B cell (primary cell): ENCODE measurements around the gene POU3F3. TPM values are rescaled to one million over a fixed set of nuclear protein-coding genes. Genes with fewer than 3 reads are reported as not detected.
A peak's percentile ranks its signal among the peaks of the same experiment; 100 is the strongest.

ENCODE experiments used
- ATAC-seq: fragments of 200-7000 bp; cut with Tn5 transposase; one replicate; pipeline ENCODE4 v1.10.0; 2021; ENCODE audit warnings: low read depth, mild to moderate bottlenecking, moderate number of reproducible peaks, moderate library complexity
- CTCF ChIA-PET: fragments of 350-600 bp; sonication (Branson Sonifier 250); formaldehyde crosslinking; loops from one replicate; lab custom pipeline; 2021; ENCODE audit warnings: antibody characterized with exemption, inconsistent platforms; lab: Charles Lee
- POLR2A ChIA-PET: fragments of 350-600 bp; sonication (Branson Sonifier 250); formaldehyde crosslinking; loops from one replicate; lab custom pipeline; 2021; ENCODE audit warnings: antibody characterized with exemption; lab: Charles Lee
- DNase-seq: peaks from one replicate; pipeline ENCODE4 v3.0.0; 2013
- H2AFZ ChIP-seq: 2 replicates; pipeline ENCODE4 v1.6.1; 2012; ENCODE audit warnings: mild to moderate bottlenecking, low read depth, low read length; ENCODE audit not compliant: insufficient read depth, poor library complexity, severe bottlenecking
- H3K27ac ChIP-seq, 2 donors: 1 replicate in 1 of 2; 2 replicates in 1 of 2; pipeline ENCODE4 v1.5.1; 2012 to 2013; ENCODE audit warnings: low read length in 2 of 2, mild to moderate bottlenecking in 2 of 2, moderate library complexity in 1 of 2
- H3K27me3 ChIP-seq, 4 experiments: fragments of 200-600 bp in 1 of 4; sonication (generic) in 1 of 4; replicated peaks in 1 of 4; 1 replicate in 2 of 4; 2 replicates in 2 of 4; pipeline versions ENCODE4 v1.6.1 to v1.7.0; 2013 to 2016; ENCODE audit warnings: low read length in 3 of 4, mild to moderate bottlenecking in 2 of 4, mixed read lengths in 1 of 4, moderate library complexity in 1 of 4; ENCODE audit not compliant: insufficient read depth in 4 of 4, control insufficient read depth in 3 of 4; ENCODE audit errors: control extremely low read depth in 1 of 4
- H3K36me3 ChIP-seq, 2 experiments: replicated peaks in 1 of 2; 1 replicate in 1 of 2; 2 replicates in 1 of 2; pipeline versions ENCODE4 v1.6.1 to v1.7.1; 2013; ENCODE audit warnings: low read length in 1 of 2; ENCODE audit not compliant: insufficient read depth in 2 of 2, control insufficient read depth in 1 of 2; ENCODE audit errors: control extremely low read depth in 1 of 2, extremely low read depth in 1 of 2
- H3K4me1 ChIP-seq, 2 donors: fragments of 200-600 bp in 1 of 2; sonication (generic) in 1 of 2; 1 replicate in 1 of 2; 2 replicates in 1 of 2; pipeline versions ENCODE4 v1.5.1 to v1.6.1; 2013 to 2017; ENCODE audit warnings: low read length in 2 of 2; ENCODE audit not compliant: control insufficient read depth in 2 of 2, insufficient read depth in 2 of 2
- H3K4me2 ChIP-seq: replicated peaks from 2 replicates; pipeline ENCODE3; 2012; ENCODE audit warnings: mild to moderate bottlenecking, low read depth, low read length; ENCODE audit not compliant: poor library complexity, severe bottlenecking
- H3K4me3 ChIP-seq, 5 experiments: fragments of 200-600 bp in 1 of 5; sonication (generic) in 1 of 5; 1 replicate in 3 of 5; 2 replicates in 2 of 5; pipeline versions ENCODE4 v1.5.1 to v1.7.0; 2011 to 2016; ENCODE audit warnings: low read length in 4 of 5, mild to moderate bottlenecking in 4 of 5, low read depth in 2 of 5, control low read depth in 1 of 5, moderate library complexity in 1 of 5; ENCODE audit not compliant: insufficient read depth in 1 of 5; ENCODE audit errors: control extremely low read depth in 1 of 5, extremely low read depth in 1 of 5
- H3K79me2 ChIP-seq: fragments of 200-600 bp; sonication (generic); one replicate; pipeline ENCODE4 v1.6.0; 2016; ENCODE audit warnings: low read length; ENCODE audit not compliant: control insufficient read depth, insufficient read depth
- H3K9ac ChIP-seq: fragments of 200-600 bp; sonication (generic); 2 replicates; pipeline ENCODE4 v1.6.1; 2017; ENCODE audit warnings: mild to moderate bottlenecking, low read length, moderate library complexity
- H3K9me3 ChIP-seq, 3 donors: one replicate each; pipeline versions ENCODE4 v1.6.1 to v1.7.1; 2013; ENCODE audit warnings: low read length in 2 of 3; ENCODE audit not compliant: control insufficient read depth in 2 of 3, insufficient read depth in 1 of 3; ENCODE audit errors: control extremely low read depth in 1 of 3
- H4K20me1 ChIP-seq: 2 replicates; pipeline ENCODE4 v1.6.0; 2012; ENCODE audit warnings: mild to moderate bottlenecking, low read length; ENCODE audit not compliant: insufficient read depth, control insufficient read depth, poor library complexity, severe bottlenecking
- H3K27ac Mint-ChIP-seq: one replicate; pipeline ENCODE4 v1.8.0; 2021; ENCODE audit warnings: mixed read lengths
- H3K27me3 Mint-ChIP-seq: one replicate; pipeline ENCODE4 v1.8.0; 2021; ENCODE audit warnings: mixed read lengths
- H3K4me1 Mint-ChIP-seq: one replicate; pipeline ENCODE4 v1.8.0; 2021; ENCODE audit warnings: mixed read lengths
- H3K4me3 Mint-ChIP-seq: one replicate; pipeline ENCODE4 v1.8.0; 2021; ENCODE audit warnings: mixed read lengths
- H3K9me3 Mint-ChIP-seq: one replicate; pipeline ENCODE4 v1.8.0; 2022; ENCODE audit warnings: mixed read lengths; ENCODE audit not compliant: insufficient read depth
- EZH2 ChIP-seq: IDR thresholded peaks from 2 replicates; pipeline ENCODE4 v1.6.1; 2012; ENCODE audit warnings: borderline replicate concordance, low read depth, mild to moderate bottlenecking, moderate library complexity, low read length; ENCODE audit not compliant: insufficient read depth, poor library complexity, severe bottlenecking
- WGBS: methylation state at CpG from one replicate; pipeline ENCODE4 v1.1.5; 2013; ENCODE audit warnings: missing lambda C conversion rate; ENCODE audit not compliant: insufficient coverage; 5-methylcytosine and 5-hydroxymethylcytosine counted together
- intact Hi-C: fragments of 100-400 bp; cut with micrococcal nuclease; formaldehyde crosslinking; loops from one replicate; pipeline ENCODE4 v1.10.0; 2022
- polyA plus RNA-seq: library from polyadenylated mRNA; depleted of rRNA; stranded (reverse); fragments of >200 nt; gene quantifications from 2 replicates; pipeline ENCODE4 v1.2.3, GENCODE V29; 2012
- total RNA-seq, 2 donors: library from RNA; stranded (reverse); fragments of 120-200 nt in 1 of 2; gene quantifications; 1 replicate in 1 of 2; 2 replicates in 1 of 2; pipeline versions ENCODE4 v1.2.3 to v1.2.4, GENCODE V29; 2013 to 2022
- TF ChIP-seq, protein P1 (sequence below): fragments of 200-600 bp; IDR thresholded peaks from one replicate; pipeline ENCODE4 v1.8.0; 2022; ENCODE audit warnings: antibody characterized with exemption, mild to moderate bottlenecking

The POU3F3 gene
- total and polyA plus RNA-seq, 2 donors (not counting 1 experiment from before 2014, with no cell fraction given) = 0.03 to 0.12 TPM

- peaks cover 2 to 38% (median 9%) of the 10 kb centered on the region in 3 donors for H3K9me3 ChIP-seq
- H3K4me2 ChIP-seq = no peak overlapping the region
- TF ChIP-seq EZH2 = no peak
- TF ChIP-seq, protein P1, sequence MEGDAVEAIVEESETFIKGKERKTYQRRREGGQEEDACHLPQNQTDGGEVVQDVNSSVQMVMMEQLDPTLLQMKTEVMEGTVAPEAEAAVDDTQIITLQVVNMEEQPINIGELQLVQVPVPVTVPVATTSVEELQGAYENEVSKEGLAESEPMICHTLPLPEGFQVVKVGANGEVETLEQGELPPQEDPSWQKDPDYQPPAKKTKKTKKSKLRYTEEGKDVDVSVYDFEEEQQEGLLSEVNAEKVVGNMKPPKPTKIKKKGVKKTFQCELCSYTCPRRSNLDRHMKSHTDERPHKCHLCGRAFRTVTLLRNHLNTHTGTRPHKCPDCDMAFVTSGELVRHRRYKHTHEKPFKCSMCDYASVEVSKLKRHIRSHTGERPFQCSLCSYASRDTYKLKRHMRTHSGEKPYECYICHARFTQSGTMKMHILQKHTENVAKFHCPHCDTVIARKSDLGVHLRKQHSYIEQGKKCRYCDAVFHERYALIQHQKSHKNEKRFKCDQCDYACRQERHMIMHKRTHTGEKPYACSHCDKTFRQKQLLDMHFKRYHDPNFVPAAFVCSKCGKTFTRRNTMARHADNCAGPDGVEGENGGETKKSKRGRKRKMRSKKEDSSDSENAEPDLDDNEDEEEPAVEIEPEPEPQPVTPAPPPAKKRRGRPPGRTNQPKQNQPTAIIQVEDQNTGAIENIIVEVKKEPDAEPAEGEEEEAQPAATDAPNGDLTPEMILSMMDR = no peak
- no peak overlapping the region for H3K27ac Mint-ChIP-seq
- intact Hi-C loops = loop anchor here (5.0 kb wide), 1 partner anchor 132 kb away; no protein-coding TSS in a partner anchor
- WGBS = 0% methylated on average over 1 of the region's 13 CpGs
- no peak overlapping the region for H3K4me3 ChIP-seq
- no peak overlapping the region for H2AFZ ChIP-seq
- ChIA-PET POLR2A (no interaction called here), CTCF (interaction anchor here (0.5 to 1.7 kb wide), 2 partner anchors 22 to 485 kb away, joined by 3 to 6 read pairs; no protein-coding TSS in a partner anchor)
- peaks cover 21% of the 10 kb centered on the region for H3K4me1 Mint-ChIP-seq
- peak overlapping the region; percentile 29 for H3K4me3 Mint-ChIP-seq
- H3K27ac ChIP-seq = no peak overlapping the region
- no peaks in the 10 kb centered on the region for H3K79me2 ChIP-seq
- no peak for DNase-seq
- no peaks in the 10 kb centered on the region for H4K20me1 ChIP-seq
- no peaks in the 10 kb centered on the region for H3K9me3 Mint-ChIP-seq
- H3K9ac ChIP-seq = no peak overlapping the region
- no peak for ATAC-seq
- no peaks in the 10 kb centered on the region for H3K36me3 ChIP-seq
- H3K4me1 ChIP-seq = peaks cover 28 to 46% of the 10 kb centered on the region in 2 donors
- H3K27me3 Mint-ChIP-seq = peaks cover 70% of the 10 kb centered on the region
- H3K27me3 ChIP-seq = peaks cover 0 to 87% (median 82%) of the 10 kb centered on the region in 4 experiments
These were observed 8.4 kb upstream of the POU3F3 start for GRCh38 chr2:104845552-104845931.
